NOMO-1 treated with DMSO at 0.1 percent for 48 hours (cell line): ENCODE results near the gene NLGN1.

Experiments
- DNase-seq: peaks from one replicate; lab custom pipeline; 2025; ENCODE audit not compliant: unreplicated experiment; lab: John Stamatoyannopoulos, UW

Gene NLGN1

DNA sequence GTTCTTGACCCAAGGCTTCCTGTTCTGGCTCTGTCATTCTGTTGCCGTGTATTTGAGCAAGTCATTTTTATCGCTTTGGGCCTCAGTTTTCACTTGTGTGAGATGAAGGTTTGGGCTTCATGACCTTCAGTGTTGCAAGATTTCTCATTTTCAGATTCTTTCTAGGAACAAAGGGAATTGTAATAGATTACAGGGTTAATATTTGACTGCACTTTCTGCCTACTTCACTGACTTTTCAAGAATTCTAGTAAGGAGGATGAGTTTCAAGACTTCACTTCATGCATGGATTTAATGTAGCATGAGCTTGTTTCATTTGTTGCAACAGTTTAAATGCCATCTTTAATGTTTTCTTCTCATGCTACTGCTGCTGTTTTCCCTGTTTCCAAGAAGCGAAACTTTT, 226.5 kb downstream of the NLGN1 start:
- no peak for DNase-seq

DNA sequence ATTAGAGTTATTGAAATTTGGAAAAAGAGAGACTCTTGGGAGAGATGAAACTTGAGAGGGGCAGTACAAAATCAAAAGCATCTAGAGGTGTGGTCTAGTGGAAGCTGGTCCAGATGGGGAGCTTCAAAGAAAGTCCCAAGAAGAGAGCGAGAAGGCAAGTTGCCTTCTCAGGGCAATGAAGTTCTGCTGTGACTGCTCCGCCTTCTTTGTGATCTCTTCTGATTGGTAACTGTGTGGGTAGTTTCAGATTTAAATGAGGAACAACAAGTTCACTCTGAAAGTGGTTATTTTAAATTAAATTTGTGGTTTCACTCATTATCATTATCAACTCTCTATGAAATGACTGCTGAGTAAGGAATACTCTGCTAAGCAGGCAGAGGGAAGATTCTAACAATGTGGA, 233.3 kb downstream of the NLGN1 start:
- no peak for DNase-seq

- no peak for DNase-seq
Measured at GRCh38 chr3:173632945-173633344, 235.4 kb downstream of the NLGN1 start.

DNA sequence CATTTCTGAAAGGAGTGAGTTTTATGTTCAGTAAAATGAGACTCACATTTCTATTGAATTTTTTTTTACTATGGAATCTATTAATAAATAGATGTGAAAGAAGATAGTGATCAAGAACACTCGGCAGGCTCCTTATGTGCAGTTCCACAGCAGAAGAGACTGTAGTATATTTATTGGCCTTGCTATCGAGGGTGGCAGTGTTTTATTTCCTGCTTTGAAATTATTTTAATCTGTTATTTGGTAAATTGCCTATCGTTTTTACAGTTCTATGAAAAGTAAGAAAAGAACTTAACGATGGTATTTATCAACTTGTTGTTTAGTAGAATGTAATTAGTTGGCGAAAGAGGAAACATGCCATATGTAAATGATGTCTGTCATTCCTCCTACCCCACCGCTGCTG, 238.3 kb downstream of the NLGN1 start:
- DNase-seq: no peak

- DNase-seq: no peak
Measured at GRCh38 chr3:173639098-173639497, 241.6 kb downstream of the NLGN1 start.

GRCh38 chr3:173641696-173642095, 244.2 kb downstream of the NLGN1 start:
- no peak for DNase-seq

DNA sequence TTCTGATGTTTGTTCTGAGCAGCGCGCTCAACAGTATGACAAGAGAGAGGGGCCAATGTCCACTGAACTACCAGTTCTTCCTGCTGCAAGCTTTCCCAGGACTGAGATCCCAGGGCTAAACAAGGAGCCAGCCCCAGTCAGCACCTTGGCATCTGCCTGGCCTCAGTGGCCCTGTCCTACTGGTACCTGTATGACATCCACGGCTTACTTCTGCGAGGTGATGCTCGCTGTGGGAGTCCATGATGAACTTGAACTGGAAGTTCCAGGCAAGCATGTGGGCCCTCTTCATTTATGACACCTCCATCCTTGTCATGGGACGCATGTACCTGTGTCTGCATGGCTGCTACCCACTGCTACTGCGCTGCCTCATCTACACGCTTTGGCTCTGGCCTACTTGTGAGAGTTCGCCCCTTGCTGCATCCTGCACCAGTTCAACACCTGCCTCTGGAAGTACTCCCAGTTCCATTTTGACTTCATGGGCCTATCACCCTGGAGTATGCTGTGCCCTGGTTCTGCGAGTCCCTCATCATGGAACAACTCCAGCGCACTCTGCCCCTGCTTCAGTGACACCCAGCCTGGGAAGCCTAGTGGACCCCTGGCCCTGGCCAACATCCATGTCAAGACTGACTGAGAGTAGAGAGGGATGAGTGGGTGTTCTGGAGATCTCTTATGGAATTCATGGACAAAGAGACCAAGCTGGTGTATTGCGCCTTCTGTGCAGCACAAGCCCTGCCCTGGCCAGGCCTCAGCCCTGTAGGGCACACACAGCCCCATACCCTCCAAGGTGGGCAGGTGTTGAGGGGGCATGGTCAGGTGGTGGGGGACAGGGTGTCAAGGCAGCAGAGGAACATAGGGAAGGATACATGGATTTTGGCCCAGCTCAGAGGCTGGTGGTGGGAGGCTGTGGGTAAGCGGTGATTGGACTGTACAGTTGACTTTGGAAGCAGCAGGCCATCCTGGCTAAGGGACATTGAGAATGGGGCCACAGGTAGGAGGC, 246.8 kb downstream of the NLGN1 start:
- DNase-seq: no peak

DNA sequence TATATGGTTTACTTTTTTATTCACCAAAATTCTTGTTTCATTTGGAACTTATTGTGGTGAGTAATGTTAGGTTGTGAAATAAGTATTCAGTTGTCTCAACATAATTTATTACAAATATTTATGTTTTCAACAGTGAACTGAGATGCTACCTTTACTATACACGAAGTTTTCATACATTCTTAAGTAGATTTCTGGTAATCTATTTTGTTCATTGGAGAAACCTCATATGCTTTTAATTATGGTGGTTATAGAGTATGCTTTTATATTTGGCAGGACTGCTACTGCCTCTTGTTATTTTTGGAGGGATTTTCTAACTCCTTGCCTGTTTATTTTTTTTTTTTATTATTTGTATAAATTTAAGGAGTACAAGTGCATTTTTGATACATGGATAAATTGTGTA, 253.1 kb downstream of the NLGN1 start:
- DNase-seq: no peak

DNA sequence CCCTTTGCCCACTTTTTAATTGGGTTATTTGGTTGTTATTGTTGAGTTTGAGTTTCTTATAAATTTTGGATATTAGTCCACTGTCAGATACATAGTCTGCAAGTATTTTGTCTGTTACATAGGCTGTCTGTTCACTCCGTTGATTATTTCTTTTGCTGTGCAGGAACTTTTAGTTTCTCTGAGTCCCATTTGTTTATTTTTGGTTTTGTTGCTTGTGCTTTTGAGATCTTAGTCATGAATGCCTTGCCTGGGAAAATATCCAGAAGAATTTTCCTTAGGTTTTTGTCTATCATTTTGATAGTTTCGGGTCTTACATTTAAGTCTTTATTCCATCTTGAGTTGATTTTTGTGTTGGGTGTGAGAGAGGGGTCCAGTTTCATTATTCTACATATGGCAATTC, 254.5 kb downstream of the NLGN1 start:
- no peak for DNase-seq

- no peak for DNase-seq
Measured at GRCh38 chr3:173653781-173654180, 256.2 kb downstream of the NLGN1 start.

GRCh38 chr3:173659972-173660371, 262.4 kb downstream of the NLGN1 start:
- DNase-seq: no peak

- no peak for DNase-seq
Measured at GRCh38 chr3:173660645-173661299, 263.2 kb downstream of the NLGN1 start.

- no peak for DNase-seq
Measured at GRCh38 chr3:173663696-173664111, 266.2 kb downstream of the NLGN1 start.

GRCh38 chr3:173676094-173676493, 278.6 kb downstream of the NLGN1 start:
- no peak for DNase-seq

DNA sequence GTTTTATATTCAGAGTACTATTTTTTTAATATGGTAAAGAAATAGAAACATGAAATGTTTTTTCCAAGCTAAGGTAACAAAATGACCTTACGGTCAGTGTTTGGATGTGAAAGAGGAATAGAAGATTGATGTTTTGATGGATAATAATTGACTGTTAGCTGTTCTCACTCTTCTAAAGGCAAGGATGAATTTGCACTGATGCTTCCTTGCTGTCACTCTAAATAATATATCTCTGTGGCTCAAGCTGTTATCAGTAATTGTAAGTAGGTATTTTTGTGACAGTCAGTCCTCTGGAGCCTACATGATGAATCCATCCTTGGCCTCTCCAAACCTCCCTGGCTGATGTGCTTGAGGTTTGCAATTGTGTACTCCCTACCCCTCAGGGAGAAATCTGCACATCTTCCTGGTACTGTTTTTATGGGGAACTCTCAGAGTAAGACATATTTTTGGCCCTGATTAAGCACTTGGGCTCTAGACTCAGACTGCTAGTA, 283.7 kb downstream of the NLGN1 start:
- no peak for DNase-seq

- DNase-seq: no peak
Measured at GRCh38 chr3:173685456-173685855, 287.9 kb downstream of the NLGN1 start.

- DNase-seq: no peak
Measured at GRCh38 chr3:173688216-173688842, 290.8 kb downstream of the NLGN1 start.

DNA sequence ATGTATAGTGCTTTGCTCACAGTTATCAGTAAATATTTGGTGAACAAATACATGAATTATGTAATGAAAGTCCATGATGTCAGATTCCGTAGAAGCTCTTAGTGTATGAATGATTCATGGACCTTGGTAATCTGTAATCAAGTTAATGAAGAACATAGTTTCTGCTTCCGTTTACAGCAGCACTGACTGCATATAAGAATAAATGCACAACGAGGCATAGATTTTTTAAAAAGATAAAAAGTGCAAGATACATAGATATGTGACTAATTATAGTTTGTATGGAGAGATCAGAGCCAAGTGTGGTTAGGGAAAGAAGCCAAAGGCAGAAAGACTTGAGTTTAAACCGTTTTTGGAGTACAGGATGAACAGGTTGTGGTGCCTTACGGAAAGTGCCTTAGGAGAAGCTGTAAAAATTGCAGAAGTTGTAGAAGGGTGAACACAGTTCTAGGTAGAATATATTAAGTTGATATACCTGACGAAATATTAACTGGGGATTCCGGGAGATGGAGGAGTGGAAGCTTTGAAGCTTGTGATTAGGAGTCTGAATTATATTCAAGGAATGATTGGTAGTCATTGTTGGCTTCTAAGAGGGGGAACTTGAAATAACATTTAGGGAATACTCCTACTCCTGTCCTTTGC, 293.1 kb downstream of the NLGN1 start:
- no peak for DNase-seq

DNA sequence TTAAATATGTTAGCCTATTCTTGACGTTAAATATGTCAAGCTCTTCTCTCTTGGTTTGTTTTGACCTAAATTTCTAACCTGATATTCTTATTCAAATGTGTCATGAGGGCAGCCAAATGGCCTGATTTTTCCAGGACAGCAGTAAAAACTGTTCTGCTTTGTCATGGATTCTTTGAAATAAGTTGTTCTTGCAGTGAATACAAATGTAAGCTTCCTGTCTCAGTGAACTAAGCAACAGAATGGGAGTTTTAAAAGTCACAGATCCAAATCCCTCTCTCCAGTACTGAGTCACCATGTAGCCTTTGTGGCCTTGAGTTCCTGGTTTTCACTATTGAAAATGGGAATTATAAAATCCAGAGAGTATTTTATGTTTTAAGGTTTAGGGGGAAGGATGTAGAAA, 301.8 kb downstream of the NLGN1 start:
- no peak for DNase-seq

DNA sequence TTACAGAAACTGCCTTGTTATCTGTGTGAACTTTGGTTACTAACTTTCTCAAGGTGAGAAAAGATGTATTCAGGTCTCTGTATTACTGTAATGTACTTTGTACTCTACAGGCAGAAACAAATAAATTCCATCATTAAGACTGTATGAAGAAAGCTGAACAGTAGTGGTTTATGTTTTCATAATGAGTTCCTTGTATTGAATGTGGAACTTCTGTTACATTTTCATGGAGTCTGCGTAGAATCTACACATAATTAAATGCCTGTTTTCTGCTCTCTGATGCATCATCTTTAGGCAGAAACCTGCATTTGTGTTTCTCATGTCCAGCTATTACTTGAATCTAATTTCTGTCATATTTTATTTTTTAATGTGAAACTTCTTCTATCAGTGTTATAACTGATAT, 302.8 kb downstream of the NLGN1 start:
- DNase-seq: no peak

DNA sequence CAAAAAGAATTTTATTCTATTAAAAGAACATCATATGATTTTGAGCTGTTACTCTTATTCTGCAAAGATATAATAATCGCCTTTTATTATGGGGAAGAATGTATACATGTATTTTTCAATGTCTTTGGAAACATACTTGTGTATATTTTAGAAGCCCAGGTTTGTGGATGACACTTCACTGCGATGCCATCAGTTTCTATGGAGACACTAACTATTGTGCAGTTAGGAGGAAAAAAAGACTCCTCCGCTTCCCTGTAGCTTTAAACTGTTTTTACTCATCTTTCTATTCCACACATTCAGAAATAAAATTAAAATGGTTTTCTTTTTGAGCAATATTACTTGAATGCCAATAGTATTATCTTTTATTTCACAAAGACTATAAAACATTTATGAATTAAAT, 305.0 kb downstream of the NLGN1 start:
- no peak for DNase-seq
